Esophagus squamous epithelium (tissue), 5 donors: ENCODE results near the gene IGF2BP3. TPM values are rescaled to one million over a fixed set of nuclear protein-coding genes. Genes with fewer than 3 reads are reported as not detected.
A peak's percentile ranks its signal among the peaks of the same experiment; 100 is the strongest.
"Not testable (repeated sequence)": the region's sequence is repeated elsewhere in the genome, so short reads cannot be mapped to it uniquely, and the experiment has no call there.

ENCODE experiments used
- DNase-seq: peaks from one replicate; lab custom pipeline; 2025; lab: John Stamatoyannopoulos, UW
- H3K27ac ChIP-seq, 4 donors: fragments of 200-600 bp; sonication (generic); one replicate each; pipeline ENCODE4 v1.5.1; 2016 to 2019; ENCODE audit warnings: mild to moderate bottlenecking in 1 of 4
- H3K27me3 ChIP-seq, 4 donors: fragments of 200-600 bp; sonication (generic); 1 replicate in 3 of 4; 2 replicates in 1 of 4; pipeline versions ENCODE4 v1.5.1 to v1.6.0; 2017 to 2021; ENCODE audit warnings: antibody characterized with exemption in 1 of 4
- H3K36me3 ChIP-seq, 3 donors: fragments of 200-600 bp; sonication (generic); one replicate each; pipeline ENCODE4 v1.5.1; 2016 to 2019
- H3K4me1 ChIP-seq, 3 donors: fragments of 200-600 bp; sonication (generic); one replicate each; pipeline ENCODE4 v1.5.1; 2017 to 2019
- H3K4me3 ChIP-seq, 4 donors: fragments of 200-600 bp; sonication (generic); 1 replicate in 3 of 4; 2 replicates in 1 of 4; pipeline ENCODE4 v1.5.1; 2016 to 2019; ENCODE audit warnings: mild to moderate bottlenecking in 2 of 4, moderate library complexity in 1 of 4
- H3K9me3 ChIP-seq, 3 donors: fragments of 200-600 bp; sonication (generic); one replicate each; pipeline ENCODE4 v1.5.1; 2016 to 2019
- CTCF ChIP-seq, 6 experiments: fragments of 450-650 bp in 4 of 6; fragments of 200-600 bp in 2 of 6; sonication (generic) in 2 of 6; IDR thresholded peaks; one replicate each; pipeline ENCODE4 v1.5.1; 2016 to 2019; ENCODE audit warnings: antibody characterized with exemption in 6 of 6, mild to moderate bottlenecking in 4 of 6, moderate library complexity in 4 of 6
- POLR2A ChIP-seq, 4 donors: fragments of 450-650 bp; IDR thresholded peaks; one replicate each; pipeline ENCODE4 v1.6.1; 2017; ENCODE audit warnings: antibody characterized with exemption in 4 of 4, mild to moderate bottlenecking in 4 of 4, moderate library complexity in 3 of 4
- WGBS, 2 donors: methylation state at CpG; one replicate each; pipeline ENCODE4 v1.1.5; 2018; 5-methylcytosine and 5-hydroxymethylcytosine counted together
- intact Hi-C: fragments of 100-400 bp; cut with DNase I; formaldehyde crosslinking; loops from one replicate; pipeline ENCODE4 v1.15.0; 2022
- total RNA-seq, 4 donors: library from RNA; depleted of rRNA; stranded (reverse); fragments of >200 nt; gene quantifications; one replicate each; pipeline ENCODE4 v1.1.0, GENCODE V29; 2016
- donor health status: DM: yes; HTN: yes; CAD: no.

The IGF2BP3 gene
- total RNA-seq, 4 donors from 2014 or later = 1.3 to 9.3 (median 7.2) TPM

- H3K36me3 ChIP-seq = no peaks in the 10 kb centered on the region
- H3K27ac ChIP-seq = peak overlapping the region in 2 of 4 donors; percentile 44 to 80
- peaks cover 0 to 35% (median 0%) of the 10 kb centered on the region in 3 donors for H3K4me1 ChIP-seq
- WGBS, 2 donors = 96% methylated on average over 34 to 37 of the region's 37 CpGs
- no peaks in the 10 kb centered on the region for H3K9me3 ChIP-seq
- no peak overlapping the region for H3K4me3 ChIP-seq
- no peak for TF ChIP-seq POLR2A (IDR thresholded peaks at IDR 0.05)
- no peak for TF ChIP-seq CTCF (IDR thresholded peaks at IDR 0.05)
- no peaks in the 10 kb centered on the region for H3K27me3 ChIP-seq
- intact Hi-C loops = no loop called here
- no peak for DNase-seq
Measured at GRCh38 chr7:23415198-23415597, 55.1 kb downstream of the IGF2BP3 start.

GRCh38 chr7:23410446-23411183, 59.7 kb downstream of the IGF2BP3 start:
- Histone ChIP-seq H3K27me3 (no peaks in the 10 kb centered on the region), H3K36me3 (no peaks in the 10 kb centered on the region), H3K9me3 (no peaks in the 10 kb centered on the region), H3K27ac (peak overlapping the region; percentile 79 to 89 (median 85)), H3K4me3 (no peak overlapping the region), H3K4me1 (peaks cover 0 to 21% (median 0%) of the 10 kb centered on the region in 3 donors)
- WGBS, 2 donors = 43 to 66% methylated on average over 7 of the region's 7 CpGs
- intact Hi-C loops = no loop called here
- TF ChIP-seq CTCF (IDR thresholded peaks at IDR 0.05) (no peak), POLR2A (IDR thresholded peaks at IDR 0.05) (no peak)
- no peak for DNase-seq

- H3K36me3 ChIP-seq, H3K27me3 ChIP-seq, DNase-seq, H3K4me3 ChIP-seq, H3K9me3 ChIP-seq, H3K27ac ChIP-seq, intact Hi-C loops: not testable (repeated sequence)
- 71 to 100% methylated on average over 1 to 2 of the region's 2 CpGs for WGBS, 2 donors
- peaks cover 0 to 42% (median 0%) of the 10 kb centered on the region in 3 donors for H3K4me1 ChIP-seq
Measured at GRCh38 chr7:23406564-23406963, 63.7 kb downstream of the IGF2BP3 start.

GRCh38 chr7:23405240-23405618, 65.1 kb downstream of the IGF2BP3 start:
- Histone ChIP-seq H3K4me3 (no peak overlapping the region), H3K4me1 (peaks cover 0 to 42% (median 0%) of the 10 kb centered on the region in 3 donors), H3K9me3 (no peaks in the 10 kb centered on the region), H3K27ac (peak overlapping the region in 1 of 4 donors; percentile 57), H3K36me3 (no peaks in the 10 kb centered on the region), H3K27me3 (no peaks in the 10 kb centered on the region)
- 93 to 94% methylated on average over 3 of the region's 3 CpGs for WGBS, 2 donors
- intact Hi-C loops = no loop called here
- no peak for DNase-seq
- TF ChIP-seq CTCF (IDR thresholded peaks at IDR 0.05) = no peak
- no peak for TF ChIP-seq POLR2A (IDR thresholded peaks at IDR 0.05)

GRCh38 chr7:23404546-23405239, 65.6 kb downstream of the IGF2BP3 start:
- intact Hi-C loops = no loop called here
- no peaks in the 10 kb centered on the region for H3K36me3 ChIP-seq

More at GRCh38 chr7:23404546-23405239, 65.6 kb downstream of the IGF2BP3 start:
- H3K27ac ChIP-seq = peak overlapping the region in 1 of 4 donors; percentile 57
- DNase-seq = no peak
- H3K9me3 ChIP-seq = no peaks in the 10 kb centered on the region
- TF ChIP-seq CTCF (IDR thresholded peaks at IDR 0.05) (no peak), POLR2A (IDR thresholded peaks at IDR 0.05) (no peak)
- H3K4me3 ChIP-seq = no peak overlapping the region
- H3K27me3 ChIP-seq = no peaks in the 10 kb centered on the region
- H3K4me1 ChIP-seq = peaks cover 0 to 37% (median 0%) of the 10 kb centered on the region in 3 donors
- 65 to 78% methylated on average over 3 of the region's 3 CpGs for WGBS, 2 donors
